WERI-Rb-1 (cell line): ENCODE results near the gene PDE1A.

Source experiments
- DNase-seq: peaks from one replicate; pipeline ENCODE4 v3.0.0-alpha.2; 2020
- H3K27ac ChIP-seq: fragments of 250-450 bp; sonication (Bioruptor Pico); 2 replicates; pipeline ENCODE4 v1.5.1; 2020; ENCODE audit warnings: mild to moderate bottlenecking, moderate library complexity
- H3K27me3 ChIP-seq: fragments of 250-450 bp; sonication (Bioruptor Pico); 2 replicates; pipeline ENCODE4 v1.5.1; 2021; ENCODE audit warnings: mild to moderate bottlenecking, low read depth, moderate library complexity; ENCODE audit not compliant: insufficient read depth, severe bottlenecking
- H3K36me3 ChIP-seq: fragments of 250-450 bp; sonication (Bioruptor Pico); 2 replicates; pipeline ENCODE4 v1.5.1; 2020; ENCODE audit warnings: mild to moderate bottlenecking, moderate library complexity
- H3K4me3 ChIP-seq: 2 replicates; pipeline ENCODE4 v1.5.1; 2011; ENCODE audit warnings: low read depth, mild to moderate bottlenecking, control low read depth, low read length
- H3K9me3 ChIP-seq: fragments of 250-450 bp; sonication (Bioruptor Pico); 2 replicates; pipeline ENCODE4 v1.5.1; 2021; ENCODE audit warnings: mild to moderate bottlenecking, moderate library complexity; ENCODE audit not compliant: severe bottlenecking
- CTCF ChIP-seq: IDR thresholded peaks from 2 replicates; pipeline ENCODE4 v1.5.1; 2011; ENCODE audit warnings: low read depth, mild to moderate bottlenecking, control low read depth, inconsistent platforms, low read length

The PDE1A gene

GRCh38 chr2:182173944-182174622, 252.8 kb downstream of the PDE1A start:
- TF ChIP-seq CTCF: no peak
- DNase-seq: no peak
- Histone ChIP-seq H3K27ac (no peak overlapping the region), H3K9me3 (no peaks in the 10 kb centered on the region), H3K27me3 (no peaks in the 10 kb centered on the region), H3K36me3 (no peaks in the 10 kb centered on the region), H3K4me3 (no peak overlapping the region)

GRCh38 chr2:182170341-182170740, 256.5 kb downstream of the PDE1A start:
- no peak overlapping the region for H3K27ac ChIP-seq
- no peaks in the 10 kb centered on the region for H3K36me3 ChIP-seq
- no peak overlapping the region for H3K4me3 ChIP-seq
- H3K27me3 ChIP-seq: no peaks in the 10 kb centered on the region
- TF ChIP-seq CTCF: no peak
- DNase-seq: no peak
- H3K9me3 ChIP-seq: no peaks in the 10 kb centered on the region

- Histone ChIP-seq H3K36me3 (no peaks in the 10 kb centered on the region), H3K4me3 (no peak overlapping the region), H3K27me3 (no peaks in the 10 kb centered on the region), H3K27ac (no peak overlapping the region), H3K9me3 (no peaks in the 10 kb centered on the region)
- DNase-seq: no peak
- TF ChIP-seq CTCF: no peak
Measured at GRCh38 chr2:182167882-182168281, 259.0 kb downstream of the PDE1A start.

GRCh38 chr2:182166841-182167240, 260.0 kb downstream of the PDE1A start:
- no peak overlapping the region for H3K27ac ChIP-seq
- TF ChIP-seq CTCF: no peak
- no peaks in the 10 kb centered on the region for H3K27me3 ChIP-seq
- DNase-seq: no peak
- H3K9me3 ChIP-seq: no peaks in the 10 kb centered on the region
- H3K4me3 ChIP-seq: no peak overlapping the region
- no peaks in the 10 kb centered on the region for H3K36me3 ChIP-seq

GRCh38 chr2:182166406-182166805, 260.4 kb downstream of the PDE1A start:
- no peak for DNase-seq
- Histone ChIP-seq H3K9me3 (no peaks in the 10 kb centered on the region), H3K27ac (no peak overlapping the region), H3K4me3 (no peak overlapping the region), H3K27me3 (no peaks in the 10 kb centered on the region), H3K36me3 (no peaks in the 10 kb centered on the region)
- no peak for TF ChIP-seq CTCF

- Histone ChIP-seq H3K9me3 (no peaks in the 10 kb centered on the region), H3K27me3 (no peaks in the 10 kb centered on the region), H3K4me3 (no peak overlapping the region), H3K36me3 (no peaks in the 10 kb centered on the region), H3K27ac (no peak overlapping the region)
- no peak for DNase-seq
- no peak for TF ChIP-seq CTCF
Measured at GRCh38 chr2:182165202-182165601, 261.6 kb downstream of the PDE1A start.
